ENCODE measurements around the gene HCAR2.
"Not testable (repeated sequence)": the region's sequence is repeated elsewhere in the genome, so short reads cannot be mapped to it uniquely, and the experiment has no call there.

The HCAR2 gene

DNA sequence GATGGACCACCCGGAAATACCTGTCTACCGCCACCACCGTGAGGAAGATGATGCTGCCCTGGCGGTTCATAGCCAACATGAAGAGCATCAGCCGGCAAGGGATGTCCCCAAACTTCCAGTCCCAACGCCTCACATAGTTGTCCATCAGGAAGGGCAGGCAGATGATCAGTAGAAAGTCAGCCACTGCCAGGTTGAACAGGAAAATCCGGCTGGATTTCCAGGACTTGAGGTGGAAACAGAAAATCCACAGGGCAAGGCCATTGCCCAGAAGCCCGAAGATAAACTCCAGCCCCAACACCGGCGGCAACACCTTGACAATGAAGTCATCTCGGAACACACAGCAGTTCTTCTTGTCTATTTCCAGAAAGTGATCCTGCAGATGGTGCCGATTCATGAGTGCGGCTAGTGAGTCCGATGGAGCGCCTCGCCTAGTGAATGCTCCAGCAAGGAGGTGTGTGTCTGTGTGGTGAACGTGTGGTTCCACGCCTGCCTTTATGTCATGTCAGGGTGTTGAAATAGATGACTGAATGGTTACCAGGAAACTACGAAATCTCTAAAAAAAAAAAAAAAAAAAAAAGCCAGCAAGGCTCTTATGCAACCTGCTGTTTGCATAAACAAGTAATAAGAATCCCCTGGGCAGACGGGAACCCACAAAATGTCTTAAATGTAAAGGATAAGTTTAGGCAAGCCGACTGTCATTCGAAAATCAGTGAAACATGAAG, at the start of gene HCAR2:
HCAR2 (minus strand) TSS at position 468 of the 722 bp plus-strand sequence; CDS start at position 394, 74 bp downstream.
- not testable (repeated sequence) for DNase-seq

DNA sequence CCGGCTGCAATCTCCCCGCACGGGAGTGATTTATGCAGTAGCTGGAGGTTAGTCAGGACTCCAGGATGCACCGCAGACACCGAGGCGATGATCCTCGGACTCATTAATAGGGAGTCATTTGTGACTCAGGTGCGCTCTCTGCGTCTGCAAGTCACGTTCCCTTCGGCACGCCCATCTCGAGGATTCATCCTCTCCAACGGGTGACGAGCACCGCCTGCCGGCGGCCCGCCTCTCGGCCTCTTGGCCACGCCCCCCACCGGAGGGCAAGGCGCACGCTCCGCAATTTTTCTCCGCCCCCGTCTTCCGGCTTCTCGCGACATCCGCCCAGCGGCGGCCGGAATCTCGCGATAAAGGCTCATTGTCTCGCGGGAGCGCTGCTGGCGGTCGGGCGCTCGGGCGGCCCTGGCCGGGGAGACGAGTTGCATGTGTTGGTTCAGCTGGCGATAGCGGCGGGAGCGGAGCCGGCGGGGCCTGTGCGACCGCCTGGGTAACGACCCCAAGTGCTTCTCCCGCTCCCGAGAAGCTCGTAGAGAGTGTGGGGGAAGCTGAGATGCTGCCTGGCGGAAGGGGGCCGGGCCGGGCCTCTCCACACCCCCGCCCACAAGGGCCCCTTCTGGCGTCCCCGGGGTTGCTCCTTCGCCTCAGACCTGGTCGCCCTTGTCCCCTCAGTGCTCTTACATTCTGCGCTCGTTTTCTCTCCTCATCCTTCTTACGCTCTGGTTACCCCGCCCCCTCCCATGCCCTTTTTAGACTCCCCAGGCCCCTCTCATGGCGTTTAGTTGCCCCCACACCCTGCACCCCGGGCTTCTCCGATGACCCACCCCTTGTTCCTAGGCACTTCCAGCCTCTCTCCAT, 49.5 kb upstream of the HCAR2 start, which contains the start of gene DENR:
DENR (plus strand) TSS at position 361 of the 855 bp plus-strand sequence. CDS start 878 bp downstream, outside the sequence.
- peak; percentile 98 for DNase-seq

DNA sequence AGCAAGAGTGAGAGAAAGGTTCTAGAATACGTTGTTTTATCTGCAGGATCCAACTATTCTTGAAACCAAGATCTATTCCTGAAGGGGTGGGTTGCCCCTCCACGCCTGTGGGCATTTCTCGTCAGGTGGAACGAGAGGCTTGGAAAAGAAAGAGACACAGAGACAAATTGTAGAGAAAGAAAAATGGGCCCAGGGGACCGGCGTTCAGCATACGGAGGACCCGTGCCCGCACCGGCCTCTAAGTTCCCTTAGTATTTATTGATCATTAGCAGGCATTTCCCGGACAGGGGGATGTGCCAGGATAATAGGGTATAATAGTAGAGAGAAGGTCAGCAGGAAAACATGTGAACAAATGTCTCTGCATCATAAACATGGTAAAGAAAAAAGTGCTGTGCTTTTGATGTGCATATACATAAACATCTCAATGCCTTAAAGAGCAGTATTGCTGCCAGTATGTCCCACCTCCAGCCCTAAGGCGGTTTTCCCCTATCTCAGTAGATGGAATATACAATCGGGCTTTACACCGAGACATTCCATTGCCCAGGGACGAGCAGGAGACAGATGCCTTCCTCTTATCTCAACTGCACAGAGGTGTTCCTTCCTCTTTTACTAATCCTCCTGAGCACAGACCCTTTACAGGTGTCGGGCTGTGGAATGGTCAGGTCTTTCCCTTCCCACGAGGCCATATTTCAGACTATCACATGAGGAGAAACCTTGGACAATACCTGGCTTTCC, 47.8 kb upstream of the HCAR2 start:
- not testable (repeated sequence) for DNase-seq

DNA sequence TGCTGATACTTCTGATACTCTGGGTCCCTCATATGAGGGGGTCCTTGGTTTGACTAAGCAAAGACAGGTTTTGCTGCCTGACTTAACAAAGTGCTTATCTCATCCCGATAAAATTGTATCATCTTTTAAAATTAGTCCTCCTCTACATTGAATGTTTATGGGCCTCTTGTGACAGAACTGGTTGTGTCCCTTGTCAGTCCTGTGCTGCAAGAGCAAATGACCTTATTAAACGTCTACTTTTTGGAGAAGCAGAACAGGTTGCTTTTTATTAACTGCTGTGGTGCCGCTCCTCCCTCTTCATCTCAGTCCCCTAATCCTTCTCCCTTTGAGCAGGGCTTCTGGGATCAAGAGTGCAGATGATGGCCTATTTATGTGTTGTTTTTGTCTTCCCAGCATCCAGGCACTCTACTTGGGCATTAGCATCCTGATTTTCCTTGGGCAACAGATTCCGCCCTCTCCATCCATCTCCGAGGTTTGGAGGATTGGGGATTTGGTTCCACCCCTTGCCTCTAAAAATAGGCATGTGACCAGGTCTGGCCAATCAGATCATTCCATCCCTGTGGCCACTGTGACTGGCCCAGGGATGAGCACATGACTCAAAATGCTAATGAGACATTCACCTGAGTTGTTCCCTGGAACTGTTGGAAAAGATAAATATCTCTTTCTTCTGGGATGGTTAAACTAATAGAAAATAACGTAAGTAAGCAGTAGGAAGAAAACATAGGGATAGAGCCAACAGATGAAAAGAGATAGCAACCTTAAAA, 46.6 kb upstream of the HCAR2 start:
- DNase-seq: no peak

DNA sequence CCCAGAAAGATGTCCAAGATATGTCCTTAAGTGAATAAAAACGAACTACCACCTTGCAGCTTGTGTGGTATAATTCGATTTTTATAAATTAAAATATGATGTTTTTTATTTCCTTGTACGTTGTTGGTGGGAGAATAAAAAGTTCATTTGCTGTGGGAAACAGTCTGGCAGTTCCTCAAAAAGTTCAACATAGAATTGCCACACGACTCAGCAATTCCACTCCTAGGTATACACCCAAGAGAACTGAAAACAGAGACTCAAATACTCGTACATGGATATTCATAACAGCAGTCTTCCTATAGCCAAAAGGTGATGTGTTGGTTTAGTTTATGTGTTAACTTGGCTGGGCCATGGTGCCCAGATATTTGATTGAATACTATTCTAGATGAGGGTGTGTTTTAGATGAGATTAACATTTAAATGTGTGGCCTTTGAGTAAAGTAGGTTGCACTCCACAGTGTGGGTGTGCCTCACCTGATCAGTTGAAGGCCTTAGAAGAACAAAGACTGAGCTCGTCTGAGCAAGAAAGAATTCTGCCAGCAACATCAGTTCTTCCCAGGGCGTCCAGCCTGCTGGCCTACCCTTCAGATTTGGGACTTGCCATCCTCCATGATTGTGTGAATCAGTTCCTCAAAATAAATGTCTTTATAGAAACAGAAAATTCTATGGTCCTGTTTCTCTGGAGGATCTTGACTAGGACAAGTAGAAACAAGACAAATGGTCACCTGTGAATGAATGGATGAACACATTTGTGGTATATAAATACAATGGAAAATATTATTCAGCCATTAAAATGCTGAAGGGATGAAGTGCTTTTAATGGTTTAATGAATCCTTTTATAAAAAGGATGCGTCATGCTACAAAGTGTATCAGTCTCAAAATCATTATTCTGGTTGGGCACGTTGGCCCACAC, 44.3 kb upstream of the HCAR2 start:
- no peak for DNase-seq

DNA sequence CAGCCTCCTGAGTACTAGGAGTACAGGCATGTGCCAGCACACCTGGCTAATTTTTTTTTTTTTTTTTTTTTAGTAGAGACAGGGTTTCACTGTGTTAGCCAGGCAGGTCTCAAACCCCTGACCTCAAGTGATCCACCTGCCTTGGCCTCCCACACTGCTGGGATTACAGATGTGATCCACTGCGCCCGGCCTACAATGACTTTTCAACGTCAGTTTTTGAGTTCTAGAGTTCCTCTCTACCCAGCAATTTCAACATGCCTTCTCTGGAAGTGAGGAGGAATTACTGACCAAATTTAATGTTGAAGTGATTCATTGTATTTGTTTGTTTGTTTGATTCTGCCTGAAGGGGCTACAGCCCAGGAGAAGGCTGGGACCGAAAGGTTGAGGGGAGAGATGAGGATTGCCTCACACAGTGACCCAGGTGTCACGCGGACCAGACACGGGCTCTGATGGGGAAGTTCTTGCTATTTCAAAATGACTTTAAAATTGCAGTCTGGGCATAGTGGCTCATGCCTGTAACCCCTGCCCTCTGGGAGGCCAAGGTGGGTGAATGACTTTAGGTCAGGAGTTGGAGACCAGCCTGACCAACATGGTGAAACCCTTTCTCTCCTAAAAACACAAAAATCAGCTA, 40.9 kb upstream of the HCAR2 start:
- no peak for DNase-seq

DNA sequence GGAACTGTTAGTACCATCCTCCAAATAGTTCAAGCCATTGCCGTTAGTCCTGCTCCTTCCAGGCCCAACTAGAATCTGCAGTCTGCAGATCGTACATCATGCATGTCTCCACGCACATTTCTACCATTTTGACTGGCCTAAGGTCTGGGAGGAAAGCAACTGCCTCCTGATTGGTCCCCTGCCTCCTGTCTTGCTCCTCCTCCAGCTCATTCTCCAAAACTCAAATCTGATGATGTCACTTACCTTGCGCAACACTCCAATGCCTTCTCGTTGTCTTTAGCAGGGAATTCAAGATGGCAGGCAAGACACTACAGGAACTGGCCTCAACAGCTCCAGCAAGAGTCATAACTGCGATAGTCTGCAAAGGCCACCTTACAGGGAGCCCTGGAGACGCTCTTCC, 37.2 kb upstream of the HCAR2 start:
- no peak for DNase-seq

DNA sequence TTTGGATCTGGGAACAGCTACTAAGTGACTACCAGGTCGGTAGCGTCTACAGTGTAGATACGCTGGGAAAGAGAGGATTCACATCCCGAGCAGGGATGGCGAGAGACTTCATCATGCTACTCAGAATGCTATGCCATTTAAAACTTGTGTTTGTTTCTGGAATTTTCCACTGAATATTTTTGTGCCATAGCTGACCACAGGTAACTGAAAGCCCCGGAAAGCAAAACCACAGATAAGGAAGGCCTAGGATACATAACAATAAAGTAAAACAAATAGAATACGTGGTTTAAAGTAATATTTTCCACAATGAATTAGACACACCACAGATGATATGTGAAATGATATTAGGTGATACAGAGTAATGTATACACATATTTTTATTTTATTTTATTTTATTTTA, 35.4 kb upstream of the HCAR2 start:
- DNase-seq: no peak

DNA sequence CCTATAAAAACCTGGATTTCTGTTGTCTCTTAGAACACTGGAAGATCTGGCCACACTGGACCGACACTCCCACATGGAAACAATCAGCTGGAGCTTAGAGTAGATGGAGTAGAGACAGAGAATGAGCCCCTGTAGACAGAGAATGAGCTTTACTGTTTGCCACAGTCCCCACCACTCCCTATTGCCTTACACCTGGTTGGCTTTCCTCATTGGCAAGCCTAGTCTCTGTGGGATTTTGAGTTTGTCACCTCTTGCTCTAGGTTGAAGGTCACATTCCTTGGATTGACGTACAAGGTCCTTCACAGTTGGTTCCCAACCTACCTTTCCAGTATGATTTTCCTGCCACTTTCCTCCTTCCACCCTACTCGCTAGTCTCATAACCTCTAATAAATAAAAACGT, 29.5 kb upstream of the HCAR2 start:
- DNase-seq: no peak

DNA sequence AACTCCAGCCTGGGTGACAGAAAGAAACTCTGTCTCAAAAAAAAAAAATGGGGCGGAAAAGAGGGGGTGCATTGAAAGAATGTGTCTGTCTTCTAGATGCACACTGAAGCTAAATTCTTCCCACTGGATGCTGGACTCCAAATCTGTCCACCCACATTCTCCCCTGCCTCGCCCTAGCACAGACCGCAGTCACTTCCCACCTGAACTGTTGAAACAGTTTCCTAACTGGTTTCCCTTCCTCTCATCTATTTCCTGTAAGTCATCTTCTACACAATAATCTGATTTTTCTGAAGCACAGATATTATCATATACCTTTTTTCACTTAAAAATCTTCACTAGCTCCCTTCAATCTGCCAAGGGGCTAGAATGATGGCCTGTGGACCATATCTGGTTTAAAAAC, 29.0 kb upstream of the HCAR2 start:
- DNase-seq: no peak

DNA sequence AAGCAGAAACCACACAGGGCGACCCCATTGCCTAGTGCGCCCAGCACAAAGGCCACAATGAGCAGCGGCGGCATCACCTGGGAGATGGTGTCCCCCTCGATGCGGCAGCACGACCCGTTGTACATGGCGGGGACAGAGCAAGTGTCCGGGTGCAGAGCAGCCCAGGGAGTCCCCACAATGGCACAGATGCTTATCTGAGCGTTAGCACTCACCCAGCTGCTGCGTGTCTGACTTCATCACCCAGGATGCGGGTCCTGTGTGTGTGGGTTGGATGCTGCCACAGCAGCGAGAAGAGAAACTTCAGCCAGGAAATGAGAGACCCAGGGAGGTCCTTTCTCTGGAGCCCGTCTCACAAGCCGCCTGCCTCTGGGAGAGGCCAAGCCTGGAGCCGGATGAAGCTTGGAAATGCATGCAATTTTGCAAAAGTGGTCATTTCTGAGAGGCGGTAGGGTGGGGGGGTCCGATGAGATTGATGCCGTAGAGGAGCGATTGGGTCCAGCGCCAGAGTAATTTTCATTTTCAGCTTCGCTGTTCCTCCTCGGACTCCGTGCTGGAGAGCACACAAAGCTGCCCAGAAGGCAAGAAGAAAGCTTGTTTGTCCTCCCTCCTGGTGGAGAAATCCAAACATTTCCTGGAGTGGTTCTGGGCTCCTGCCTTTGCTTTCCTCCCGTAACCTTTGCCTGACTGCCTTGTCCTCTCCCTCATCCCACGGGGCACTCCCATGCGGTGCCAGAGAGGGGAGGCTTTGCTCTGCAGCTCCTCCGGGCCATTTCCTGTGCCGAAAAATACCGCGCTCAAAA, 27.3 kb upstream of the HCAR2 start, which contains the start of gene HCAR1:
HCAR1 (minus strand) TSS at position 630 of the 800 bp plus-strand sequence; CDS start at position 125, 505 bp downstream.
- peak; percentile 29 for DNase-seq

DNA sequence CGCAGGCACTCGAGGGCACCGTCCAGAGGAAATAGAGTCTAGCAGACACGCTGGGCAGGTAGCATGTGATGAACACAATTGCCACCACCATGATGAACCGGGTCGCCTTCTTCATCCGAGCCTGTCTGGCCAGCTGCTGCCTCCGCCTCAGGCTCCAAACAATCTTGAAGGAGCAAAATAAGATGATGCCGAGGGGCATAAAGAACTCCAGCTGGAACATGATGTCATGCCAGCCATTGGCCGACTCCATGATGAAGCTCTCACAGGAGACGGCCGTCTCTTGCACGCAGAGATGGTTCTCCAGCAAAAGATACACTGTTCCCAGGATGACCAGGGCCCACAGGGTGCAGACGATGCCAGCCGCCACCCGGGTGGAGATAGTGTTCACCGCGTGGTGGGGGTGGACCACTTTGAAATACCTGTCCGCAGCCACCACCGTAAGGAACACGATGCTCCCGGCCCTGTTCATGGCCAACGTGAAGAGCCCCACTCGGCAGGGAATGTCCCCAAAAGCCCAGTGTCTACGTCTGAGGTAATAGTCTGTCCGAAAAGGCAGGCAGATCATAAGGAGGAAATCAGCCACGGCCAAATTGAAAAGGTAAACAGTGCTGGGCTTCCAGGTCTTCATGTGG, 26.5 kb upstream of the HCAR2 start:
- no peak for DNase-seq

DNA sequence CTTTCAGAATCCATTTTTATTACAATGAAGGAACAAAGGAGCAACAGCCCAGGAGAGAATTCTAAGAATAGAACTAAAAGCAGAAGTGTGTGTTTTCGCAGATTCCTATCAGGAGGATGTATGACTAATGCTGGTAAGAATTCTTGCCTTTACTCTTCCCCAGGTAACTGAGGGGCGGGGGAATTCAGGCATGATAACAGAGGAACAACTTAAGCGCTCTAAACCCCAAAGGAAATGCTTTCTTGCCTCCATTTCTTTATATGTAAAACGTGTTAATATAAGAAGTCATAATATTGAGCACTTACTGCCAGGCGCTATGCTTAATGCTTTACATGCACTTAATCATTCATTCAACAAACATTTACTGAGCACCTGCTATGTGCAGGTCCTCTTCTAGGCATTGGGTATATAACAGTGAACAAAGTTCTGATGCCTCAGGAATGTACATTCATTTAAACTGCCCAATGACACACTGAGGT, 23.0 kb upstream of the HCAR2 start:
- DNase-seq: no peak

DNA sequence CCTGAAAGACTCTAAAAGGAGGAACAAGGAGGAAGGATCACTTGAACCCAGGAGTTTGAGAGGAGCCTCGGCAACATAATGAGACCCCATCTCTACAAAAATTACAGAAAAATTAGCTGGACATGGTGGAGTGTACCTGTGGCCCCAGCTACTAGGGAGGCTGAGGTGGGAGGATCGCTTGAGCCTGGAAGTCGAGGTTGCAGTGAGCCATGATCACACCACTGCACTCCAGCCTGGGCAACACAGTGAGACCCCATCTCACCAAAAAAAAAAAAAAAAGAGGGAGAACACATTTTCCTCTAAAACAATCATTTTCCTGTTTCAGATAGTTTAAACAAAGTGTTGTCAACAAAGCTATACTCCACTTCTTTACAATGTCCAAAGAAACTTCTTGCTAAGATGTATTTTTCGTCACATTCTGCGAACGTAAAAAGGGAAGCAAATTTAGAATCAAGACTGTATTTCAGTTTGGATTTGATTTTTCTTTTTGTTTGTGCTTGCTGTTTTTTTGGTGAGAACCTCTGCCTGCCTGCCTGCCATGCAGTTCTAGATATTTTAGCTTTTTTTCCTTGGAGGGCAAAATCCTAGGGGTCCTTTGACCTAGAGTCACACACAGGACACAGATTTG, 22.4 kb upstream of the HCAR2 start:
- DNase-seq: no peak

DNA sequence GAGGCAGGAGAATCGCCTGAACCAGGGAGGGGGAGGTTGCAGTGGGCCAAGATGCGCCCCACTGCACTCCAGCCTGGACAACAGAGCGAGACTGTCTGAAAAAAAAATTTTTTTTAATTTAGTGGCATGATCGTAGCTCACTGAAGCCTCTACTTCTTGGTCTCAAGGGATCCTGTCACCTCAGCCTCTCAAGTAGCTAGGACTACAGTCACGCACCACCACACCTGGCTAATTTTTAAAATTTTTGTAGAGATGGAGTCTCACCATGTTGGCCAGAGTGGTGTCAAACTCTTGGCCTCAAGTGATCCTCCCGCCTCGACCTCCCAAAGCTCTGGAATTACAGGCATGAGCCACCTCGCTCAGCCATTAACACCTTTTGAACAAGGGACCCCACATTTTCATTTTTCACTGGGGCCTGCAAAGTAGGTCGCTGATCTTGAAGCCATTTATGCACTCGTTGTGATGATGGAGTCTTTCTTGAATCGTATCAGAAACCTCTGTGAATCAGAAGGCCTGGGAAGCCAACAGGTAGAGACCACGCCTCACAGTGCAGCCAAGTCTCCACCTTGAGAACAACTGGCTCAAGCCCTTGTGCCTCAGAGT, 21.6 kb upstream of the HCAR2 start:
- DNase-seq: no peak

DNA sequence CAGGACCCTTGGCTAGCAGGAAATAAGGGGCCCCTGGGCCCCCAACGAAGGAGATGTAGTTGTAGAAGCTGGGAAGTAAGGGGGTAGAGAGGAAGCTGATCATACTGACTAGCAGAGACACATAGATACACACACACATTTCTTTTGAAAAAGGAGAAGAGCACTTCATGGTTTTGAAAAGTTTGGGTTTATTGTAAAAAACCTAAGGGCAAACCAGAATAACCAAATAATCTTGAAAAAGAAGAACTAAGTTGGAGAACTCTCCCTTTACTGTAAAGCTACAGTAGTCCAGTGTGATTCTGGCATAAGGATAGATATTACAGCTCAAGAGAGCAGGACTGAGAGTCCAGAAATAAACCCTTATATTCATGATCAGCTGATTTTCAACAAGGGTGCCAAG, 19.2 kb upstream of the HCAR2 start:
- no peak for DNase-seq

DNA sequence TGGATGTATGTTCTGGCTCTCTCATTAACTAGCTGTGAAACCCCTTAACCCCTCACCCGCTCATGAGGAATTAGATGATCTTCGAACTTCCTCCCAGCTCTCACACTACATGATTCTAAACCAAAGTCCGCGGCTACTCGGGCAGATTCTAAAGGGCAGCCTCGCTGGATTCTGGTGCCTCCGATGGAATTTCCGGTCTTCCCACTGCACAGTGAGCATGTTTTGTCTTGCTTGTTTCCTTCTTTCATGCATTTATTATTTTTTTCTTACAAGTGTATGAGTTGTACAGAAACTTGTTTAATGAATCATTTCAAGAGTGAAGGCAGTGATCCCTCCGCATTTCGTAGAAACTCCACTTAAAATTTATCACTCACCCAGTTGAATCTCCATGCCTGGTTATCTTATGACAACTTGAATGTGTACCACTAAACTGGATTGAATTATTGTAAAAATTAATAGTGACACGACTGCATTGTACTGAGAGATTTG, 17.9 kb upstream of the HCAR2 start:
- no peak for DNase-seq

DNA sequence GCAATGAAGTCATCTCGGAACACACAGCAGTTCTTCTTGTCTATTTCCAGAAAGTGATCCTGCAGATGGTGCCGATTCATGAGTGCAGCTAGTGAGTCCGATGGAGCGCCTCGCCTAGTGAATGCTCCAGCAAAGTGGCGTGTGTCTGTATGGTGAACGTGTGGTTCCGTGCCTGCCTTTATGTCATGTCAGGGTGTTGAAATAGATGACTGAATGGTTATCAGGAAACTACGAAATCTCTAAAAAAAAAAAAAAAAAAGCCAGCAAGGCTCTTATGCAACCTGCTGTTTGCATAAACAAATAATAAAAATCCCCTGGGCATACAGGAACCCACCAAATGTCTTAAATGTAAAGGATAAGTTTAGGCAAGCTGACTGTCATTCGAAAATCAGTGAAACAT, 13.5 kb upstream of the HCAR2 start, which contains the start of gene HCAR3:
HCAR3 (minus strand) TSS at position 154 of the 400 bp plus-strand sequence; CDS start at position 80, 74 bp downstream.
- DNase-seq: not testable (repeated sequence)

Data from left hindlimb (tissue), 1 donor.